Activated T-cell treated with anti-CD3 and anti-CD28 coated beads, Interleukin-2, amount 50 U/mL, for 24 hours (primary cell): ENCODE data around the gene PPP1R13B.
A peak's percentile ranks its signal among the peaks of the same experiment; 100 is the strongest.
"Not testable (repeated sequence)": the region's sequence is repeated elsewhere in the genome, so short reads cannot be mapped to it uniquely, and the experiment has no call there.

Source experiments
- DNase-seq: peaks from one replicate; pipeline ENCODE4 v3.0.0-alpha.2; 2020
- H3K27ac Mint-ChIP-seq: 2 replicates; pipeline ENCODE4 v1.8.0; 2020; ENCODE audit warnings: mild to moderate bottlenecking, mixed read lengths
- H3K27me3 Mint-ChIP-seq: 2 replicates; pipeline ENCODE4 v1.8.0; 2020; ENCODE audit warnings: mixed read lengths
- H3K36me3 Mint-ChIP-seq: 2 replicates; pipeline ENCODE4 v1.8.0; 2020; ENCODE audit warnings: low read depth, mixed read lengths
- H3K4me1 Mint-ChIP-seq: 2 replicates; pipeline ENCODE4 v1.8.0; 2020; ENCODE audit warnings: low read depth, mixed read lengths
- H3K4me3 Mint-ChIP-seq: 2 replicates; pipeline ENCODE4 v1.8.0; 2020; ENCODE audit warnings: mild to moderate bottlenecking, moderate library complexity, mixed read lengths
- H3K9me3 Mint-ChIP-seq: 2 replicates; pipeline ENCODE4 v1.8.0; 2020; ENCODE audit warnings: mixed read lengths

Gene PPP1R13B

GRCh38 chr14:103847451-103848174 lies at the start of gene PPP1R13B:
Gene PPP1R13B, minus strand, starts transcription at chr14:103847575. Its CDS starts 268 bp downstream, at chr14:103847307.
- Mint-ChIP-seq H3K27me3 (no peaks in the 10 kb centered on the region), H3K36me3 (peaks cover 11% of the 10 kb centered on the region), H3K27ac (peak within 1 kb of the TSS; percentile 80), H3K4me1 (peaks cover 15% of the 10 kb centered on the region), H3K4me3 (peak within 1 kb of the TSS; percentile 86), H3K9me3 (no peaks in the 10 kb centered on the region)
- peak; percentile 96 for DNase-seq

GRCh38 chr14:103896578-103896977 lies 49.2 kb upstream of the PPP1R13B start:
- Mint-ChIP-seq H3K36me3 (no peaks in the 10 kb centered on the region), H3K27ac (no peak overlapping the region), H3K9me3 (no peaks in the 10 kb centered on the region), H3K27me3 (no peaks in the 10 kb centered on the region), H3K4me1 (peaks cover 3% of the 10 kb centered on the region), H3K4me3 (no peak overlapping the region)
- no peak for DNase-seq

- Mint-ChIP-seq H3K4me3 (no peak overlapping the region), H3K9me3 (no peaks in the 10 kb centered on the region), H3K27me3 (no peaks in the 10 kb centered on the region), H3K36me3 (no peaks in the 10 kb centered on the region), H3K4me1 (no peaks in the 10 kb centered on the region), H3K27ac (no peak overlapping the region)
- DNase-seq = no peak
Measured at GRCh38 chr14:103894723-103895059, 47.3 kb upstream of the PPP1R13B start.

GRCh38 chr14:103894034-103894722 lies 46.8 kb upstream of the PPP1R13B start:
- H3K4me1 Mint-ChIP-seq = no peaks in the 10 kb centered on the region
- H3K27ac Mint-ChIP-seq = no peak overlapping the region
- no peaks in the 10 kb centered on the region for H3K36me3 Mint-ChIP-seq
- no peak for DNase-seq
- H3K9me3 Mint-ChIP-seq = no peaks in the 10 kb centered on the region
- no peak overlapping the region for H3K4me3 Mint-ChIP-seq
- H3K27me3 Mint-ChIP-seq = no peaks in the 10 kb centered on the region

- no peaks in the 10 kb centered on the region for H3K27me3 Mint-ChIP-seq
- H3K4me1 Mint-ChIP-seq = no peaks in the 10 kb centered on the region
- H3K4me3 Mint-ChIP-seq = no peak overlapping the region
- H3K27ac Mint-ChIP-seq = no peak overlapping the region
- no peaks in the 10 kb centered on the region for H3K9me3 Mint-ChIP-seq
- no peaks in the 10 kb centered on the region for H3K36me3 Mint-ChIP-seq
- no peak for DNase-seq
Measured at GRCh38 chr14:103892247-103892646, 44.9 kb upstream of the PPP1R13B start.

- Mint-ChIP-seq H3K36me3 (no peaks in the 10 kb centered on the region), H3K27me3 (no peaks in the 10 kb centered on the region), H3K27ac (no peak overlapping the region), H3K4me1 (no peaks in the 10 kb centered on the region), H3K9me3 (no peaks in the 10 kb centered on the region), H3K4me3 (no peak overlapping the region)
- DNase-seq = no peak
Measured at GRCh38 chr14:103891667-103892215, 44.4 kb upstream of the PPP1R13B start.

- H3K27me3 Mint-ChIP-seq = no peaks in the 10 kb centered on the region
- no peaks in the 10 kb centered on the region for H3K36me3 Mint-ChIP-seq
- H3K27ac Mint-ChIP-seq = no peak overlapping the region
- no peaks in the 10 kb centered on the region for H3K9me3 Mint-ChIP-seq
- H3K4me1 Mint-ChIP-seq = no peaks in the 10 kb centered on the region
- no peak for DNase-seq
- H3K4me3 Mint-ChIP-seq = no peak overlapping the region
Measured at GRCh38 chr14:103890821-103891666, 43.7 kb upstream of the PPP1R13B start.

- no peak for DNase-seq
- no peak overlapping the region for H3K4me3 Mint-ChIP-seq
- no peaks in the 10 kb centered on the region for H3K27me3 Mint-ChIP-seq
- H3K9me3 Mint-ChIP-seq = no peaks in the 10 kb centered on the region
- H3K27ac Mint-ChIP-seq = no peak overlapping the region
- no peaks in the 10 kb centered on the region for H3K36me3 Mint-ChIP-seq
- H3K4me1 Mint-ChIP-seq = no peaks in the 10 kb centered on the region
Measured at GRCh38 chr14:103890052-103890371, 42.6 kb upstream of the PPP1R13B start.

GRCh38 chr14:103889313-103890051 lies 42.1 kb upstream of the PPP1R13B start:
- H3K27ac Mint-ChIP-seq = no peak overlapping the region
- no peaks in the 10 kb centered on the region for H3K36me3 Mint-ChIP-seq
- no peaks in the 10 kb centered on the region for H3K27me3 Mint-ChIP-seq
- H3K9me3 Mint-ChIP-seq = no peaks in the 10 kb centered on the region
- DNase-seq = no peak
- no peak overlapping the region for H3K4me3 Mint-ChIP-seq
- no peaks in the 10 kb centered on the region for H3K4me1 Mint-ChIP-seq

- H3K9me3 Mint-ChIP-seq, H3K36me3 Mint-ChIP-seq, H3K4me3 Mint-ChIP-seq, H3K27ac Mint-ChIP-seq, DNase-seq, H3K27me3 Mint-ChIP-seq, H3K4me1 Mint-ChIP-seq: not testable (repeated sequence)
Measured at GRCh38 chr14:103889002-103889312, 41.6 kb upstream of the PPP1R13B start.

GRCh38 chr14:103887557-103888115 lies 40.3 kb upstream of the PPP1R13B start:
- no peak overlapping the region for H3K27ac Mint-ChIP-seq
- H3K4me3 Mint-ChIP-seq = no peak overlapping the region
- H3K4me1 Mint-ChIP-seq = no peaks in the 10 kb centered on the region

GRCh38 chr14:103887170-103887501 lies 39.8 kb upstream of the PPP1R13B start:
- no peak for DNase-seq
- no peak overlapping the region for H3K27ac Mint-ChIP-seq
- no peaks in the 10 kb centered on the region for H3K27me3 Mint-ChIP-seq
- H3K36me3 Mint-ChIP-seq = no peaks in the 10 kb centered on the region
- no peaks in the 10 kb centered on the region for H3K9me3 Mint-ChIP-seq
- H3K4me3 Mint-ChIP-seq = no peak overlapping the region
- no peaks in the 10 kb centered on the region for H3K4me1 Mint-ChIP-seq

More at GRCh38 chr14:103887557-103888115, 40.3 kb upstream of the PPP1R13B start:
- H3K36me3 Mint-ChIP-seq = no peaks in the 10 kb centered on the region
- H3K27me3 Mint-ChIP-seq = no peaks in the 10 kb centered on the region
- no peak for DNase-seq
- no peaks in the 10 kb centered on the region for H3K9me3 Mint-ChIP-seq

- Mint-ChIP-seq H3K36me3 (no peaks in the 10 kb centered on the region), H3K4me1 (no peaks in the 10 kb centered on the region), H3K4me3 (no peak overlapping the region), H3K9me3 (no peaks in the 10 kb centered on the region), H3K27me3 (no peaks in the 10 kb centered on the region), H3K27ac (no peak overlapping the region)
- no peak for DNase-seq
Measured at GRCh38 chr14:103886304-103887169, 39.2 kb upstream of the PPP1R13B start.
